A549 treated with AZD9567 at 1 μM for 4 hours (cell line): ENCODE data around the gene DNA2. TPM values are rescaled to one million over a fixed set of nuclear protein-coding genes. Genes with fewer than 3 reads are reported as not detected.

ENCODE experiments used
- total RNA-seq: library from RNA; stranded (reverse); fragments of 200-300 nt; extraction: Qiagen RNA extraction; gene quantifications from 5 replicates; pipeline ENCODE4 v1.2.3, GENCODE V29; 2022; ENCODE audit not compliant: insufficient read depth

The DNA2 gene, protein sequence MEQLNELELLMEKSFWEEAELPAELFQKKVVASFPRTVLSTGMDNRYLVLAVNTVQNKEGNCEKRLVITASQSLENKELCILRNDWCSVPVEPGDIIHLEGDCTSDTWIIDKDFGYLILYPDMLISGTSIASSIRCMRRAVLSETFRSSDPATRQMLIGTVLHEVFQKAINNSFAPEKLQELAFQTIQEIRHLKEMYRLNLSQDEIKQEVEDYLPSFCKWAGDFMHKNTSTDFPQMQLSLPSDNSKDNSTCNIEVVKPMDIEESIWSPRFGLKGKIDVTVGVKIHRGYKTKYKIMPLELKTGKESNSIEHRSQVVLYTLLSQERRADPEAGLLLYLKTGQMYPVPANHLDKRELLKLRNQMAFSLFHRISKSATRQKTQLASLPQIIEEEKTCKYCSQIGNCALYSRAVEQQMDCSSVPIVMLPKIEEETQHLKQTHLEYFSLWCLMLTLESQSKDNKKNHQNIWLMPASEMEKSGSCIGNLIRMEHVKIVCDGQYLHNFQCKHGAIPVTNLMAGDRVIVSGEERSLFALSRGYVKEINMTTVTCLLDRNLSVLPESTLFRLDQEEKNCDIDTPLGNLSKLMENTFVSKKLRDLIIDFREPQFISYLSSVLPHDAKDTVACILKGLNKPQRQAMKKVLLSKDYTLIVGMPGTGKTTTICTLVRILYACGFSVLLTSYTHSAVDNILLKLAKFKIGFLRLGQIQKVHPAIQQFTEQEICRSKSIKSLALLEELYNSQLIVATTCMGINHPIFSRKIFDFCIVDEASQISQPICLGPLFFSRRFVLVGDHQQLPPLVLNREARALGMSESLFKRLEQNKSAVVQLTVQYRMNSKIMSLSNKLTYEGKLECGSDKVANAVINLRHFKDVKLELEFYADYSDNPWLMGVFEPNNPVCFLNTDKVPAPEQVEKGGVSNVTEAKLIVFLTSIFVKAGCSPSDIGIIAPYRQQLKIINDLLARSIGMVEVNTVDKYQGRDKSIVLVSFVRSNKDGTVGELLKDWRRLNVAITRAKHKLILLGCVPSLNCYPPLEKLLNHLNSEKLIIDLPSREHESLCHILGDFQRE
- total RNA-seq, result 8.5 to 12.0 TPM (median 9.8 TPM) in 5 replicates

DNA sequence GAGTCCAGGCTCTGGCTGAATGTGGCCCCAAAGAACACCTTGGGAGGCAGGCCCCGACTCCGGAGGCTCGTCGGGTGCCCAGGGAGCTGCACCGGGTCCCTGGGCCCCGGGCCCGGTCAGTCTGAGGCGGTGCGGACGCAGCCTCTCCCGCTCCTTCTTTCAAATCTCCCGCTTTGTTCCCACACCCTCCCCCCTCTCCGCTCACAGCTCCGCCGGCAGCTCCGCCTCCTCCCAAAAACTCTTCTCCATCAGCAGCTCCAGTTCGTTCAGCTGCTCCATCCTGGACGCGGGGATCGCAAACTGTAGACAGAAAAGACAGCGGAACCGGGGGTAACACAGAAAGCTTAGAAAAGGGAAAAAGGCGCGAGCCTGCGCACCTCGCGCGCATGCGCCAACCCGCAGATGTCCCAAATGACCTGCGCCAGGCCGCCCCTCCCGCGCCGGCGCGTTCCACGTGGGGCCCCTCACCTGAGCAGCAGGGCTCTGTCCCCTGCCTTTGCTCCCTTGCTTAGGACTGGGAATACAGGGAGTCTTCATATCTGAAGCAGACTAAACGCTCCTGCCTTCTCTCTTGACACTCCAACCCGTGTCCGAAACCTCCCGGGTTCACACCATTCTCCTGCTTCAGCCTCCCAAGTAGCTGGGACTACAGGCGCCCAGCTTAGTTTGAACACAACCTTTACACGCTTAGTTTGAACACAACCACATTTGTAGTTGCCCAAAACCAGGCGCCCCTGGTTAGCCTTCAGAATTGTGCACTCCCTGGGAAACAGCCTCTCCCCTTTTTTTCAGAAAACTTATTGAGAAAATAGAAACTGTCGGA lies at the start of gene DNA2:
DNA2 (minus strand) TSS at position 388 of the 823 bp plus-strand sequence; CDS start at position 279, 109 bp downstream.

GRCh38 chr10:68406815-68407548 lies 64.8 kb downstream of the DNA2 start, which contains the start of gene RUFY2:
TSS of gene RUFY2 (minus strand) at chr10:68407277. CDS start at chr10:68407189, 88 bp downstream.

Other genes starting within 250 kb of the DNA2 start
- gene ATOH7, start 239.9 kb downstream of the DNA2 start, total RNA-seq, result 0.13 to 0.30 TPM (median 0.17 TPM) in 4 of 5 replicates, not detected in the other
- gene HNRNPH3, start 139.9 kb downstream of the DNA2 start, total RNA-seq, result 157 to 246 TPM (median 170 TPM) in 5 replicates
- gene PBLD, start 139.0 kb downstream of the DNA2 start, total RNA-seq, result 2.6 to 4.4 TPM (median 3.3 TPM) in 5 replicates
- gene RUFY2, start 64.7 kb downstream of the DNA2 start, total RNA-seq, result 7.1 to 13.0 TPM (median 9.5 TPM) in 5 replicates
- 16.3 to 21.4 TPM (median 16.9 TPM) in 5 replicates for gene SLC25A16, start 55.5 kb upstream of the DNA2 start, total RNA-seq
- gene TET1, start 88.4 kb upstream of the DNA2 start, total RNA-seq, result 0.26 to 1.1 TPM (median 0.49 TPM) in 5 replicates
- 60.0 to 66.4 TPM (median 63.3 TPM) in 5 replicates for gene CCAR1, start 249.3 kb upstream of the DNA2 start, total RNA-seq